Tibial nerve (tissue), 4 donors: ENCODE measurements around the gene LRRC49. TPM values are rescaled to one million over a fixed set of nuclear protein-coding genes. Genes with fewer than 3 reads are reported as not detected.
A peak's percentile ranks its signal among the peaks of the same experiment; 100 is the strongest.
"Not testable (repeated sequence)": the region's sequence is repeated elsewhere in the genome, so short reads cannot be mapped to it uniquely, and the experiment has no call there.

Experiments
- DNase-seq, 2 donors: peaks; one replicate each; pipeline ENCODE4 v3.0.0-alpha.2; 2019; ENCODE audit warnings: low spot score in 2 of 2
- H3K27ac ChIP-seq, 4 donors: fragments of 200-600 bp; sonication (generic) in 3 of 4; one replicate each; pipeline ENCODE4 v1.5.1; 2017 to 2019; ENCODE audit warnings: mild to moderate bottlenecking in 1 of 4
- H3K27me3 ChIP-seq, 2 donors: fragments of 200-600 bp; sonication (generic) in 1 of 2; one replicate each; pipeline versions ENCODE4 v1.5.1 to v1.6.0; 2017 to 2019
- H3K36me3 ChIP-seq, 3 donors: fragments of 200-600 bp; sonication (generic); one replicate each; pipeline ENCODE4 v1.5.1; 2018 to 2019
- H3K4me1 ChIP-seq, 4 donors: fragments of 200-600 bp; sonication (generic) in 3 of 4; one replicate each; pipeline ENCODE4 v1.5.1; 2017 to 2019
- H3K4me3 ChIP-seq, 4 donors: fragments of 200-600 bp; sonication (generic) in 3 of 4; one replicate each; pipeline ENCODE4 v1.5.1; 2017 to 2019; ENCODE audit warnings: mild to moderate bottlenecking in 1 of 4, moderate library complexity in 1 of 4
- H3K9me3 ChIP-seq, 4 donors: fragments of 200-600 bp; sonication (generic) in 3 of 4; one replicate each; pipeline ENCODE4 v1.5.1; 2017 to 2019
- EP300 ChIP-seq, 2 donors: sonication (generic); formaldehyde crosslinking; IDR thresholded peaks; one replicate each; pipeline ENCODE4 v1.6.1; 2017; ENCODE audit warnings: antibody characterized with exemption in 2 of 2, mild to moderate bottlenecking in 1 of 2
- POLR2A ChIP-seq, 2 donors: fragments of 450-650 bp; IDR thresholded peaks; one replicate each; pipeline ENCODE4 v1.6.1; 2017; ENCODE audit warnings: antibody characterized with exemption in 2 of 2, mild to moderate bottlenecking in 2 of 2, moderate library complexity in 2 of 2
- WGBS, 2 donors: methylation state at CpG; one replicate each; pipeline ENCODE4 v1.1.5; 2018; 5-methylcytosine and 5-hydroxymethylcytosine counted together
- total RNA-seq, 4 donors: library from RNA; depleted of rRNA; stranded (reverse); fragments of >200 nt; gene quantifications; one replicate each; pipeline ENCODE4 v1.1.0, GENCODE V29; 2016
- TF ChIP-seq, protein P1 (sequence below), 5 experiments: fragments of 200-600 bp in 3 of 5; fragments of 450-650 bp in 2 of 5; sonication (generic) in 3 of 5; IDR thresholded peaks; one replicate each; pipeline ENCODE4 v1.5.1; 2016 to 2019; ENCODE audit warnings: antibody characterized with exemption in 5 of 5, mild to moderate bottlenecking in 3 of 5, moderate library complexity in 2 of 5

LRRC49 gene
- total RNA-seq, 4 donors from 2014 or later: 8.8 to 11.1 (median 9.5) TPM

GRCh38 chr15:70863450-70864218 lies 29.0 kb upstream of the LRRC49 start:
- Histone ChIP-seq H3K27ac (peak overlapping the region in 3 of 4 donors; percentile 17 to 62 (median 30)), H3K27me3 (no peaks in the 10 kb centered on the region), H3K9me3 (no peaks in the 10 kb centered on the region), H3K4me1 (peaks cover 0 to 44% (median 20%) of the 10 kb centered on the region in 4 donors), H3K36me3 (no peaks in the 10 kb centered on the region), H3K4me3 (no peak overlapping the region)
- 41 to 43% methylated on average over 4 of the region's 4 CpGs for WGBS, 2 donors
- DNase-seq: peak in 1 of 2 donors; percentile 30
- TF ChIP-seq, protein P1, sequence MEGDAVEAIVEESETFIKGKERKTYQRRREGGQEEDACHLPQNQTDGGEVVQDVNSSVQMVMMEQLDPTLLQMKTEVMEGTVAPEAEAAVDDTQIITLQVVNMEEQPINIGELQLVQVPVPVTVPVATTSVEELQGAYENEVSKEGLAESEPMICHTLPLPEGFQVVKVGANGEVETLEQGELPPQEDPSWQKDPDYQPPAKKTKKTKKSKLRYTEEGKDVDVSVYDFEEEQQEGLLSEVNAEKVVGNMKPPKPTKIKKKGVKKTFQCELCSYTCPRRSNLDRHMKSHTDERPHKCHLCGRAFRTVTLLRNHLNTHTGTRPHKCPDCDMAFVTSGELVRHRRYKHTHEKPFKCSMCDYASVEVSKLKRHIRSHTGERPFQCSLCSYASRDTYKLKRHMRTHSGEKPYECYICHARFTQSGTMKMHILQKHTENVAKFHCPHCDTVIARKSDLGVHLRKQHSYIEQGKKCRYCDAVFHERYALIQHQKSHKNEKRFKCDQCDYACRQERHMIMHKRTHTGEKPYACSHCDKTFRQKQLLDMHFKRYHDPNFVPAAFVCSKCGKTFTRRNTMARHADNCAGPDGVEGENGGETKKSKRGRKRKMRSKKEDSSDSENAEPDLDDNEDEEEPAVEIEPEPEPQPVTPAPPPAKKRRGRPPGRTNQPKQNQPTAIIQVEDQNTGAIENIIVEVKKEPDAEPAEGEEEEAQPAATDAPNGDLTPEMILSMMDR (IDR thresholded peaks at IDR 0.05): no peak
- TF ChIP-seq EP300 (IDR thresholded peaks at IDR 0.05) (no peak), POLR2A (IDR thresholded peaks at IDR 0.05) (no peak)

GRCh38 chr15:70866982-70867641 lies 25.5 kb upstream of the LRRC49 start:
- peaks cover 0 to 57% (median 23%) of the 10 kb centered on the region in 4 donors for H3K4me1 ChIP-seq
- DNase-seq: peak in 1 of 2 donors; percentile 26
- no peaks in the 10 kb centered on the region for H3K9me3 ChIP-seq
- H3K4me3 ChIP-seq: no peak overlapping the region
- 76 to 89% methylated on average over 5 of the region's 5 CpGs for WGBS, 2 donors
- no peaks in the 10 kb centered on the region for H3K36me3 ChIP-seq
- peak overlapping the region; percentile 22 to 77 (median 48) for H3K27ac ChIP-seq
- TF ChIP-seq, protein P1 (IDR thresholded peaks at IDR 0.05): no peak
- no peaks in the 10 kb centered on the region for H3K27me3 ChIP-seq

DNA sequence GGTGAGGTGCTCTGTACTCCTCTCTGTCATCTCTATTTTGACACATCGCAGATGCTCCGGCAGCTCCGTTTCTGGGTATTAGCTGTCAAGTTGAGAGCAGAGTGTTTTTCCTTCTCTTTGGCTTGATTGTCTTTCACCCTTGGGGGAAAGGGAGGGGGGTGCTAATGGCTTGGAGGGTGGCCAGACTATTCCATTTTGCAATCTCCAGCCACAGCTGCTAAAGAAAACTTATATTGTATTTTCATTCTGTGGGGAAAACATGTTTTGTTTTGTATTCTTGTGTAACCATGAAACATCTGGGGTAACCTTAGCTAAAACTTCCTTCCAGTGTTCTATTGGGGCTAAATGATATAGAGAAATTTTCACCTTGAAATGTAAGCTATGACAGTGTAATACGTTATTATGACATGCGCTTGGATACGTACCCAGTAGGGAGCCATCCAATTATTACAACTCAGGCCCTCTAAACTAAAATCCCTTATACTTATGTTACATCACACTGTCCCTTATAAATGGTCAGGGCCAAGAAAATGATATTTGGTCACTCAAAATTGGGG lies 24.6 kb upstream of the LRRC49 start:
- Histone ChIP-seq H3K4me3 (no peak overlapping the region), H3K9me3 (no peaks in the 10 kb centered on the region), H3K27ac (peak overlapping the region; percentile 22 to 77 (median 48)), H3K27me3 (no peaks in the 10 kb centered on the region), H3K36me3 (no peaks in the 10 kb centered on the region), H3K4me1 (peaks cover 0 to 54% (median 23%) of the 10 kb centered on the region in 4 donors)
- peak; percentile 46 to 79 for DNase-seq
- TF ChIP-seq EP300 (IDR thresholded peaks at IDR 0.05) (peak in 1 of 2 donors; percentile 87), POLR2A (IDR thresholded peaks at IDR 0.05) (no peak)
- WGBS, 2 donors: 28 to 29% methylated on average over 6 of the region's 6 CpGs

GRCh38 chr15:70869346-70869745 lies 23.3 kb upstream of the LRRC49 start:
- TF ChIP-seq EP300 (IDR thresholded peaks at IDR 0.05): no peak
- TF ChIP-seq, protein P1 (IDR thresholded peaks at IDR 0.05): no peak
- TF ChIP-seq POLR2A (IDR thresholded peaks at IDR 0.05): no peak
- H3K27ac ChIP-seq: peak overlapping the region in 1 of 4 donors; percentile 77
- WGBS, 2 donors: 52 to 71% methylated on average over 3 of the region's 3 CpGs
- H3K27me3 ChIP-seq: no peaks in the 10 kb centered on the region
- no peaks in the 10 kb centered on the region for H3K36me3 ChIP-seq
- no peak overlapping the region for H3K4me3 ChIP-seq
- no peak for DNase-seq
- peaks cover 0 to 40% (median 17%) of the 10 kb centered on the region in 4 donors for H3K4me1 ChIP-seq
- H3K9me3 ChIP-seq: no peaks in the 10 kb centered on the region

GRCh38 chr15:70870051-70870450 lies 22.6 kb upstream of the LRRC49 start:
- Histone ChIP-seq H3K4me3 (no peak overlapping the region), H3K27me3 (no peaks in the 10 kb centered on the region), H3K4me1 (peaks cover 0 to 39% (median 16%) of the 10 kb centered on the region in 4 donors), H3K9me3 (no peaks in the 10 kb centered on the region), H3K36me3 (no peaks in the 10 kb centered on the region), H3K27ac (peak overlapping the region in 1 of 4 donors; percentile 59)
- no peak for TF ChIP-seq POLR2A (IDR thresholded peaks at IDR 0.05)
- TF ChIP-seq EP300 (IDR thresholded peaks at IDR 0.05): no peak
- TF ChIP-seq, protein P1 (IDR thresholded peaks at IDR 0.05): no peak
- DNase-seq: no peak

- H3K27ac ChIP-seq, H3K27me3 ChIP-seq, H3K9me3 ChIP-seq, H3K4me3 ChIP-seq, H3K36me3 ChIP-seq, DNase-seq: not testable (repeated sequence)
- 92 to 96% methylated on average over 6 to 31 of the region's 34 CpGs for WGBS, 2 donors
- peaks cover 0 to 39% (median 16%) of the 10 kb centered on the region in 4 donors for H3K4me1 ChIP-seq
These were observed 21.1 kb upstream of the LRRC49 start for GRCh38 chr15:70871490-70871889.
